HG03439 (cell line): ENCODE data around the gene LMNA.
"Not testable (repeated sequence)": the region's sequence is repeated elsewhere in the genome, so short reads cannot be mapped to it uniquely, and the experiment has no call there.

Source experiments
- ATAC-seq: cut with Tn5 transposase; IDR thresholded peaks from one replicate; pipeline ENCODE4 v1.9.1; 2021; ENCODE audit warnings: mild to moderate bottlenecking, moderate library complexity; ENCODE audit not compliant: unreplicated experiment

The LMNA gene

DNA sequence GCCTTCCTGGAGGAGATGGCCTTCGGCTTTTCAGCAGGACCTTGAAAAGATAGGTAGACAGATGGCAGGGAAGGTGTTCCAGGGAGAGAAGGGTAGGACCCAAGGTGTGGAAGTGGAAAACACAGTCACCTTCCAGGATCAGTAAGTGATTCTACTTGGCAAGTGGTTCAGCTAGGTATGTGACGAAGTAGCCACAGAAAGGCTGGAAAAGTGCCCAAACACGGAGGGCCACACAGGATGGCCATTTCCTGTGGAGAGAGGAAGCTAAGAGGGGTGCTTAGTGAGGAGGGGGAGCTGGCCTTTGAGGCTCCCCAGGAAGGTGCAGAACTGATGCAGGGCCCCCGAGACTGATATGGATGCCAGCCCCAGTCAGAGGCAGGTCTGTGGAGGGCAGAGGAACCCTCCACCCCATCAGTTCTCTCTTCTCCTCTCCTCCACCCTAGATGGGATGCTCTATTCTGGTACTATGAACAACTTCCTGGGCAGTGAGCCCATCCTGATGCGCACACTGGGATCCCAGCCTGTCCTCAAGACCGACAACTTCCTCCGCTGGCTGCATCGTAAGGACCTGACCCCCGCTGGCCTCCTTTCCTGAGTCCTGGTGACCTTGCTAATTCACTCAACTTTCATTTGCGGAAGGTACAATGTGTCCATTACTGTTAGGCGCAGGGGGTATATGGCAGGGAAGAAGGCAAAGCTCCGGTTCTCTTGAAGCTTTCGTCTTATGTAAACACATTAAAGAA, 45.7 kb downstream of the LMNA start:
- no peak for ATAC-seq

GRCh38 chr1:156160743-156161171, 46.2 kb downstream of the LMNA start:
- no peak for ATAC-seq

DNA sequence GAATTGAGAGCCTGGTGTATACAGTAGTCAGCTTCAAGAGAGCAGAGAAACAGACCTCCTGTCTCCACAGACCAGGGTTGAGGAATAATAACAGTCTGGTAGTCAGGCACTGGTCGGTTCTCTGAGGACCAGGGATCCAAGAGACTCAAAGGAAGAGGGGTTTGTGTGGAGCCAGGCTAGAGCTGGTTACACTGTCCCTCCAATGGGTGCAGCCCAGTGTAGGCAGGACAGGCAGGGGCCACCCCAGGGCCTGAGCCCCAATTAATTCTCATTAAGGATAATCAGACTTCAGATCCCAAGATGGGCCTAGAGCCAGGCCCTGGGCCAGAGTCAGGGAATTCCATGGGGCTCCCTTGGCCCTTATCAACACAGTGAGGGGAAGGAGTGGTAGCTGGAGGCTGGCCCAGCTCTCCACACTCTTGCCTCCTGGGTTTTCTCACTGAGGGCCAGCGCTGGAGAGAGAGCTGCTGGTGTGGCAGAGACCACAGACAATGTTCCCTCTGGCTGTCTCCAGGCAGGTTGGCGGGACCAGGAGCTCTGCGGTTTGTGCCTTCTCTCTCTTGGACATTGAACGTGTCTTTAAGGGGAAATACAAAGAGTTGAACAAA, 48.0 kb downstream of the LMNA start:
- ATAC-seq: no peak

GRCh38 chr1:156163712-156164111, 49.2 kb downstream of the LMNA start:
- no peak for ATAC-seq

- no peak for ATAC-seq
Measured at GRCh38 chr1:156164125-156164831, 49.8 kb downstream of the LMNA start.

DNA sequence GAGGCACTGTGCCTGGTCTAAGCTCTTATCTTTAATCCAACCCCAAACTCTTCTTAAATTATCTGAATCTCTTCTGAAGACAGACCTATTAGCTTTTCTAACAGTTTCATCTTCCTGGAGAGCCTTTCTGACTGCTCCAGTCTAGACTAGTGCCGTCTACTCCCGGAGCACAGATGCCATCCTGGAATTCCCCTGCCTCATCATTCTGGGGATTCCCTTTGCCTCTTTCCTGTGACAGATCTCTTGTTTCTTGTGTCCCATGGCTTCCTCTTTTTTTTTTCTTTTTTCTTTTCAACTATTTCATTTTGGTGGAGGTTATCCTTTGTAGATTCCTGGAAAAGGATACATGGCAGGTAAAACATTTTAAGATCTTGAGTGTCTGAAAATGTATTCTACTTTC, 50.6 kb downstream of the LMNA start:
- no peak for ATAC-seq

- ATAC-seq: no peak
Measured at GRCh38 chr1:156167536-156167935, 53.0 kb downstream of the LMNA start.

DNA sequence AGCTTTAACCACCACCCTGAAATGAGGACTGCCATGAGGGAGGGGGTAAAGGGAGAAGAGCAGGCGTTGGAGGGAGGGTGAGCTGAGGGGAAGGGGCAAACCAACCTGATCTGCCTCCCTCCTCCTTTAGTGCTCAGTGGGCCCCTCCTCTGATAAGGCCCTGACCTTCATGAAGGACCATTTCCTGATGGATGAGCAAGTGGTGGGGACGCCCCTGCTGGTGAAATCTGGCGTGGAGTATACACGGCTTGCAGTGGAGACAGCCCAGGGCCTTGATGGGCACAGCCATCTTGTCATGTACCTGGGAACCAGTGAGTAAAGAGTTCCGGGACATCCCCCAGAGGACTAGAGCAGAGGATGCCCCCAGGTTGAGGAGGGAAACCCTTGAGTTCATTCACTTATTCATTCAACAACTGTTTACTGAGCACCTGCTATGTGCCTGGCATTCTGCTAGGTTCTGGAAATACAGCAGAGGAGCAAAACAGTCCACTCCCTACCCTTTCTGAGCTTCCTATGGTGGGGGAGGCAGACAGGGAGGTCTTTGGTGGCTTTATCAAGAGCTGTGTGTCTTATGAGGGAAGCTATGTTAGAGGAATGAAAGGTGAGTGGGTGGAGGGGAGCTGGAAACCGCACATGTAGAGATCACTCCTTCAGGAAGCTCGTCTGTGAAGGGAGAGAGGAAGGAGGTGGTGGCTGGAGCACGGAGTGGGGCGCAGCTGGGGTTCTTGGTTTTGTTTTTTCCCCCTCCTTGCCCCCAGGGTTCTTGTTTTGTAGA, 58.4 kb downstream of the LMNA start:
- ATAC-seq: no peak

GRCh38 chr1:156176610-156177210, 62.2 kb downstream of the LMNA start:
- ATAC-seq: no peak

DNA sequence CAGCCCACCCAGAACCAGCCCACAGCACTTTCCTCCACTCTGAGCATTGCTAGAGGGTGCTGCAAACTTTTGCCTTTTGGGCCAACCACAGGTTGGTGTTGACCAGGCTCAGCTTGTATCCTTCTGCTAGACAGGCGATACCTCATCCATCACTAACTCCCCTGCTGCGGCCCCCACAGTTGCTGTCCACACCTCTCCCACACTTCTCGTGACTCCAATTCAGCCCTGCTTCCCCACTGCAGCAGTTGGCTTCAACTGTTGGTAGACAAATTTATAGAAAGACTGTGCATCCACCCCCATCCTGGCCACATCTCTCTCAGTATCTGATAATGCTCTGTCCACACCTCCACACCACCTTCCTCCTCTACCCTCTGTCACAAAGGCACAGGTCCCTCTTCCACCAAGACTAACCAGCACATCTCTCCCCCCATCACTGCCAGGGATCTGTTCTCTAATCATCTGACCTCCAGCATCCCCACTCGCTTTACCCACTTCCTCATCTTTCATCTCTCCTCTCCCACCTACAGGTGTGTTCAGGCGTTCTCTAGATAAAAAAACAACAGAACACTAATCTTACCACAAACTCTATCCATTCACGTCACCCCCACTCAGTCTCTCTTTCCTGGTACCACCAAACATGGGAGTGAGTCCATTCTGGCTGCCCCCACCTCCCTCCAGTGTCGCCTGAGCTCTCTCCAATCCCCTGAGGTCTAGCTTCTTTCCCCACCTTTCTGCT, 63.6 kb downstream of the LMNA start:
- no peak for ATAC-seq

DNA sequence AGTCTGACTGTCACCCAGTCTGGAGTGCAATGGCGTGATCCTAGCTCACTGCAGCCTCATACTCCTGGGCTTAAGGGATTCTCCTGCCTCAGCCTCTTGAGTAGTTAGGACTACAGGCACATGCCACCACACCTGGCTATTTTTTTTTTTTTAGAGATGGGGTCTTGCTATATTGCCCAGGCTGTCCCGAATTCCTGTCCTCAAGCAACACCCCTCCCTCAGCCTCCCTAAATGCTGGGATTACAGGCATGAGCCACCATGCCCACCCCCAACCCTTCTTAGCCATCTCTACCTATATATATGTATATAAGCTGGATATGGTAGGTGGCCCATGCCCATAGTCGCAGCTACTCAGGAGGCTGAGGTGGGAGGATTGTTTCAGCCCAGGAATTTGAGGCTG, 66.0 kb downstream of the LMNA start:
- no peak for ATAC-seq

DNA sequence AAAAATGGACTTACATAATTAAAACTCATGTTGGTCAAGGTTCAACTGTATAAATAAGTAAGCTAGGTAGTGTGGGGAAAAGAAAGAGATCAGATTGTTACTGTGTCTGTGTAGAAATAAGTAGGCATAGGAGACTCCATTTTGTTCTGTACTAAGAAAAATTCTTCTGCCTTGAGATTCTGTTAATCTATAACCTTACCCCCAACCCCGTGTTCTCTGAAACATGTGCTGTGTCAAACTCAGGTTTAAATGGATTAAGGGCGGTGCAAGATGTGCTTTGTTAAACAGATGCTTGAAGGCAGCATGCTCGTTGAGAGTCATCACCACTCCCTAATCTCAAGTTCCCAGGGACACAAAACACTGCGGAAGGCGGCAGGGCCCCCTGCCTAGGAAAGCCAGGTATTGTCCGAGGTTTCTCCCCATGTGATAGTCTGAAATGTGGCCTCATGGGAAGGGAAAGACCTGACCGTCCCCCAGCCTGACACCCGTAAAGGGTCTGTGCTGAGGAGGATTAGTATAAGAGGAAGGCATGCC, 66.9 kb downstream of the LMNA start:
- ATAC-seq: not testable (repeated sequence)

DNA sequence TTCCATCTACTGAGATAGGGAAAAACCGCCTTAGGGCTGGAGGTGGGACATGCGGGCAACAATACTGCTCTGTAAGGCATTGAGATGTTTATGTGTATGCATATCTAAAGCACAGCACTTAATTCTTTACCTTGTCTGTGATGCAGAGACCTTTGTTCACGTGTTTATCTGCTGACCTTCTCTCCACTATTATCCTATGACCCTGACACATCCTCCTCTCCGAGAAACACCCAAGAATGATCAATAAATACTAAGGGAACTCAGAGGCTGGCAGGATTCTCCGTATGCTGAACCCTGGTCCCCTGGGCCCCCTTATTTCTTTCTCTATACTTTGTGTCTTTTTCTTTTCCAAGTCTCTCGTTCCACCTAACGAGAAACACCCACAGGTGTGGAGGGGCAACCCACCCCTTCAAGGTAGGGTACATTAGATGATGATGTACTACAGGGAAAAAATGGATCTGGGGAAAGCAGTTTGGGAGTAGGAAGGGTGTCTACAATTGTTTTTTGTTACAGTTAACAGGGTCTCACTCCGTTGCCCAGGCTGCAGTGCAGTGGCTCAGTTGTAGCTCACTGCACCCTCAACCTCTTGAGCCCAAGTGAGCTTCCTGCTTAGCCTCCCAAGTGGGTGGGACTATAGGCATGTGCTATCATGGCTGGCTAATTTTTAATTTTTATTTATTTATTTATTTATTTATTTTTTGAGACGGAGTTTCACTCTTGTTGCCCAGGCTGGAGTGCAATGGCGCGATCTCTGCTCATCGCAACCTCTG, 67.7 kb downstream of the LMNA start:
- not testable (repeated sequence) for ATAC-seq

DNA sequence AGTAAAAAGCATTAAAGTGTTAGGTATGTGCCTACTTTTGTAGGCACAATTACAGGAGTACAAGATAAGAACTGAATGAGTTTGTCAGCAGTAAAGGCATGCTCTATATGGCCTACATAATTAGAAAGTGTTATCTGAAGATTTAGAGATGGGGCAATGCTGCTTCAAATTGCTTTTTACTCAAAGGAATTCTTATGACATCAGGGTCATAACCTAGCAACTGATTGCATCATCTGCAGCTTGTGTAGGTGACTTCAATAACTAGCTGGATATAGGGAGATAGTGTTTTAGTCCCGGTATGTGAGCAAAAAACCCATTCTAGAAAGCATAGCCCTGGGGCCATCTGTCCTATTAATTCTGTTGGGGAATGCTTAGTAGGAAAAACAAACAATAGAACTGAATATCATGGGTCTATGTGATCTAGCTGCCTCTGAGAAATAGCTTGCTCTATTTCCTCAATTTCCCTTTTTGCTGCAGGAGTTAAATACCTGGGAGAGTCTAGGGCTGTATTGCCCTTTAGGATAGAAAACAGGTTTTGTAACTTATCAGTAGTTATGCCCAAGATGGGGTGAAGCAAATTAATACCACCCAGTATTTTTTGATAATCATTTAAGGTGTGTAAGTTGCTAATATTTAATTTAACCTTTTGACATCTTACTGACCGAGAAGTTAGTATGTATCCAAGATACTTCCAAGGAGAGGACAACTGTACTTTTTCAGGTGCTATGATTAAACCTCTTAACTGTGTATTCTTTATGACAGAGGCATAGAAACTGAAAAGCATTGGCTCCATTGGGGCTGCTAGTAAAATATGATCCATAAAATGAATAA, 72.1 kb downstream of the LMNA start:
- ATAC-seq: not testable (repeated sequence)
